ENCODE results near the gene PAX8.

The PAX8 gene

DNA sequence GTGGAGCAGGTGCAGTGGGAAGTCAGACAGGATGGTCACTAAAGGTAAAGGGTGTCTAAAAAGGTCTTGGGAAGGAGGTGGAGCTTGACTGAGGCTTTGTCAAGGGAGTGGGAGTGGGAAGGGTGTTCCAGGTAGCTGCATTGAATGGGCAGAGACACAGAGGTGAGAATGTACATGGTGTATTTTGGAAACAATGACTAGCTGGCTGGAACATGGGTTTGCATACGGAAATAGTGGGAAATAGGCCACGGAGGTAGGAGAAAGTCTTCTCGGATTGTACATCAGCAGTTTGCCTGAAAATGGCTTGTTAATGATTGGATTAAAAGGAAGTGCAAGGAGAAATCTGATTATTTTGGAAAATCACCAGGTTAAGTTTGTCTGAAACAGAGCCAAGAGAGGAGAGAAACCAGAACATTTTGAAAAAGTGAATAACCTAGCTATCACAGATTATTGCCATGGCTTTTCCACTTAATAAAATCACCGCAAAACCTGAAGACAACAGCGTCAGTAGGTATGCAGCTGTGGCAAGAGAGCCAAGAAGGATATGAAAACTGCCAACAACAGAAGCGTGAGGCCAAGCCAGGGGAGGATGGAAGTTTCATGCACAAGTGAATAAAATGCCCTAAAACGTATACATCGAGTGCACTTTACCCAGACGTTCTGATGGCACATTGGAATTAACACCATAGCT lies 13.9 kb downstream of the PAX8 start:
- DNase-seq (ENCODE audit: low spot score) = no peak

DNA sequence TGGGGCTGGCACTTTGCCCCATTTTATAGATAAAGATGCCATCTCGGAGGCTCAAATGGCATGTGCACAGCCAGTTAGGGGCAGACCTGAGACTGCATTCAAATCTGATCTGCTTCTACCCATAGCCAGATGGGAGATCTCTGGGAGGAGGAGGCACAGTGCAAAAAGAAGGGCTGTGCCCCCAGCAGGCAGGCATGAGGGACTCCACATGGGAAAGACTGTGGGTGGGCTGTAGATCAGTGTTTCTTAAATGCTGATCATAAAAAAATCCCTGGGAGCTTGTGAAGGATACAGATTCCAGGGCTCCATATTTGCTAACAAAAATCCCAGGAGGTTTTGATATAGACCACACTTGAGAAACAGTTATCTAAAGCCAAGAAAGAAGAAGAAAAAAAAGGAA lies 15.2 kb downstream of the PAX8 start:
- no peak for DNase-seq (ENCODE audit: low spot score)

DNA sequence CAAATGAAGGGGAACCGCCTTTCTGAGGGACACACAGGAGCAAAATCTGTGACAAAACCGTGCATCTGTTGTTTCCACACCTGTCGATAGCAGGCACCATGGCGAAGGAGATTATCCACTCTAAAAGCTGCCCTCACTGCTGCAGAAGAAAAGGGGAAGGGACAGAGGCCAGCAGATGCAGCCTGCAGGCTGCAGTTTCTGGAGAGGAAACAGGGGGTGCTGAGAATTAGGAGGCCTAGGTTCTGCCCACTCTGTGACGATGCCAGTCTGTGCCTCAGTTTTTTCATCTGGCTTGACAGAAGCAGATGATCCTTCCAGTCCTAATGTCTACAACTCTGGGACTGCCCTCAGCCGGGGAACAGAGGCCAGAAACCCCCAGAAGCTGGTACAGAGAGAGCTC lies 17.7 kb downstream of the PAX8 start:
- no peak for DNase-seq (ENCODE audit: low spot score)

DNA sequence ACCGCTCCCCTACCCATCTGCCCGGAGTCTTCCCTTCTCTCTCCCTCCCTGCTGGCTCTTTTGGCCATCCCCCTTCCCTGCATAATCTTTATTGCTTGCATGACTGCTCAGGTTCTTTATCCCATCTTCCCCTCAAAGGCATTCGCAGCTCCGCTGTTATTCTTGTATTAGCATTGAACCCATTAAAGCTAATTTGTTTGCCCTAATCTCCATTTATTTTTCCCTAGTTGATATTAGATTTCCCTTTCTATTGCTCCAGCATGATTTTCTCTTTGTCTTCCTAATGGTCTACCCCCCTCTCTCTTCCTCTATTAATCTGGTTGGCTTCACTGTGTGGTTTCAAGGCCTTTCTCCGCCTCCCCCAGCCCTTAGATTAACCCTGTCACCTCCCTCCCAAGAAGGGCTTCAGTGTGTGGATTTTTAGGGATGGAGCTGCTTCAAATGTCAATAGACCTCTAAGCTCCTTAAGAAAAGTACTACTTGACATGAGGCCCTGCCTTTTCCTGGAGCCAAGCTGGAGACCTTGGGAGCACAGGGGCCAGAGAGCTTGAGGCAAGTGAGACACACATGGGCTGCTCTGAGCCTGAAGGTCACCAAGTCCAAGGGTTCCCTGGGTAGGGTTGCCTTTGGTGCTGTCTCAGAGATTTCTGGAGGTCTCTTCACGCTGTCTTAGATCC lies 20.1 kb downstream of the PAX8 start:
- DNase-seq (ENCODE audit: low spot score) = no peak

DNA sequence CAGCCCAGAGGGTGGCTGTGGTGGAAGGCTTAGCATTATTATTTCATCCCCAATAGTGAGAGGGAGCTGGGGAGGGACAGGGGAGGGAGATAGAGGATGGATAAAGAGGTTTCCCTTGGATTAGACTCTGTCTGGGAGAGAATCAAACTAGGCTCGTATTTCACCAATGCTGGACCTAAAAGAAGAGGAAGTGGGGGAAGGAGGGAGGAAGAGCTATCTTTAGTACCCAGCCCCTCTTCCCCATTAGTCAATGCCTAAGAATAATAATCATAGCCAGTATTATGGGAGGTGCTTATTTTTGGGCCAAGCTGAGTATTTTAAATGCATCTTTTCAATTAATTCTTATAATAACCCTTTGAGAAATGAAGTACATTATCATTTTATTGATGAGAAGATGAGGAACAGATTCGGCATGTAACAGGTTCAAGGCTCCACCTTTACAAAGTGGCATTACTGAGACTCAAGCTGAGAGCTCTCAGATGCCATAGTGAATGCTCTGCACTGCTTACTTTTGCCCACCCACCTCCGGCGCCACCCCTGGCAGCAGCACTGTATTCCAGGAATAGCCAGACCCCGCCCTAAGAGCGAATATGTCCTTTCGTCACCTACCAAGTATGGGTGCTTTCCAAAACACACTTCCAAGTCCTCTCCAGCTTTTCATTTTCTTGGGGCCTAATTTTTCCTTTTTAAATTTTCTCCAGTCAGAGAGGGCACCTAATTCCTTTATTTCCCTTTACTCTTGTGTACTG lies 21.0 kb downstream of the PAX8 start:
- no peak for DNase-seq (ENCODE audit: low spot score)

DNA sequence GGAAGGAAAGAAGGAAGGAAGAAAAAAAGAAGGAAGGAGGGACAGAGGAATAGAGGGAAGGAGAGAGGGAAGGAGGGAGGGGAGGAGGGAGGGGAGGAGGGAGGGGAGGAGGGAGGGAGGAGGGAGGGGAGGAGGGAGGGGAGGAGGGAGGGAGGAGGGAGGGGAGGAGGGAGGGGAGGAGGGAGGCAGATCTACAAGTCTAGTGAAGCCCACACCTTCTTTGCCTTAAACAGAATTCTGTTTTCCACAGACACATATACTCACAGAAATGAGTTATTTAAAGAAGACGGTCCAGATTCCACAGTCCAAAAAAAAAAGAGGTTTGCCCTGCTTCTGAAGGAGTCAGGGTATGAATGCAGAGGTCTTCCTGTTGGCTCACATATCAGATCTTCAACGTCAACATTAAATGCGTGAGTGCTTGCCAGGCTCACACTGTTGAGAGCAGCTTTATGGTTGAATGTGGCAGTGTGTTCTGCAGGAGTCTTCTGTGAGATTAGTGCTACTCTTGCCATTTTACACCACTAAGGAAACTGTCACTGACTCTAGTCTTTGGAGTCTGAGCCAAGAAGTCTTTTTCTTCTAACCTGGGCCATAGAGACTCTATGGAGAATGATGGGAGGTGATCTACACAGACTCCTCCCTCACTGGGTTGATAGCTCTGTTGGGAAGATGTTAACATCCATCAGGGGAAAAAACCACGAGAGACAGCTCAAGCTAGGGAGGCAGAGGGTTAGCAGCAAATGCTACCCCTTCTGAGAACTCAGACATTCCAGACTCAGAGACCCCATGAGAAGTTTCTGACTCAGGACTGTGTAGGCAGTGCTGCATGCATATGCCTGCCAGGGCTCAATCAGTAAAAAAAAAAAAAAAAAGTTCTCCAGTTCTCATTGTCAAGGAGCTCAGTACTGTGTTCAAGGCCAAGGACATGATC lies 23.3 kb downstream of the PAX8 start:
- no peak for DNase-seq (ENCODE audit: low spot score)

DNA sequence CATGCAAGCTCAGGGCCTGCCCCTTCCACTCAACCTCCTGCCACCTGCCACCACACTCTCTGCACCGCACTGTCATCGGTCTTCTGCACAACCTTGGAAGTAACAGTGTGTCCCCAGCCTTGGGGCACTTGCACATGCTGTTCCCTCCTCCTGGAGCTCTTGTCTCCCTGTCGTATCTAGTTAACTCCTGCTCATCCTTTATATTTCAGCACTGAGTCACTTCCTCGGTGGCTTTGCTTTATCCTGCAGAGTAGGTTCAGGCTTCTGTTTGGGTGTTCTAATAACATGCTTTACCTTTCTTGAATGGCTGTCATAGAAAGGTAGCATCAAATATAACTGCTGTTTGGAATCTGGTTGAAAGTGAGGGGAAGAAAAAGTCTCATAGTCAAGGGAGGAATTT lies 25.3 kb downstream of the PAX8 start:
- DNase-seq (ENCODE audit: low spot score) = no peak

DNA sequence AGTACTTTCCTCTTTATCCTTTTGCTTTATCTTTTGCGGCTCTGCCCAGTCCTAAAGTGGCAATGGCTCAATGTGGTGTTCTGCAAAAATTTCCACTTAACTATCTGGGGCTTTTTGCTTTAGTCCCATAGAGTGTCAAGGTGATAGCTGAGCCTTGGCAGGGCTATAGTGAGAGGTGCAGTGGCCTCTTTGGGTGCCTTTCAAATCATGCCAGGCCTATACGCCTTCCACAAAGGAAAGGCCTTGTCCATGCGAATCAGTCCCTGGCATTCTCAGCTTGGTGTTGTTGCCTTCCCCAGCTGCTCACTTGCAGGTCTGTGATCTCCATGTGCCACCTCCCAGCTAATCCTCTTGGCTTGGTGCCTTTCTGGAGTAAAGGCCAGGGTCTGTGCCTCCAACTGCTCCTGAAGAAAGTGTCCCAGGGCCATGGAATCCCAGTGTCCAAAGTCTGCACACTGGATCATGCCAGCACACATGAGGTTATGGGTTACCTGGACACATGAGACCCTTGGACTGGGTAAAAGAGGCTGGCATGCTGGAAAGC lies 26.6 kb downstream of the PAX8 start:
- no peak for DNase-seq (ENCODE audit: low spot score)

DNA sequence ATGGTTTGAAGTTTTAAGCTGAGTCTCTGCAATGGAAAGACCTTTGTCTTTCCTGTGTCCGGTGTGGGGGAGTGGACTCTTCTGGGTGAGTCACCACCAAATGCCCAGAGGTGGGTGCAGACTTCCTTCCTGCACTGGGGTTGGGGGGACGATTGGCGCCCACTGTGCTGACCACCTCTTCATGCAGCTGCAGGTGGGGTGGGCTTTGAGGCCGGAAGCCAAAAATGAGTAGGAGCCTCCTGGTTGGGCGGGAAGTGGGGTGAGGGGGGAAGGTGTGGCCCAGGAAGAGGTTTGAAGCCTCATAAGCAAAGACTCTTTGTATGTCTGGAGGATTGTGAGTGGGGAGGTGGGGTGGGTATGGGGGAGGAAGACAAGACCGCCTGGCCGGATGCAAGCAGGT lies 27.6 kb downstream of the PAX8 start:
- no peak for DNase-seq (ENCODE audit: low spot score)

DNA sequence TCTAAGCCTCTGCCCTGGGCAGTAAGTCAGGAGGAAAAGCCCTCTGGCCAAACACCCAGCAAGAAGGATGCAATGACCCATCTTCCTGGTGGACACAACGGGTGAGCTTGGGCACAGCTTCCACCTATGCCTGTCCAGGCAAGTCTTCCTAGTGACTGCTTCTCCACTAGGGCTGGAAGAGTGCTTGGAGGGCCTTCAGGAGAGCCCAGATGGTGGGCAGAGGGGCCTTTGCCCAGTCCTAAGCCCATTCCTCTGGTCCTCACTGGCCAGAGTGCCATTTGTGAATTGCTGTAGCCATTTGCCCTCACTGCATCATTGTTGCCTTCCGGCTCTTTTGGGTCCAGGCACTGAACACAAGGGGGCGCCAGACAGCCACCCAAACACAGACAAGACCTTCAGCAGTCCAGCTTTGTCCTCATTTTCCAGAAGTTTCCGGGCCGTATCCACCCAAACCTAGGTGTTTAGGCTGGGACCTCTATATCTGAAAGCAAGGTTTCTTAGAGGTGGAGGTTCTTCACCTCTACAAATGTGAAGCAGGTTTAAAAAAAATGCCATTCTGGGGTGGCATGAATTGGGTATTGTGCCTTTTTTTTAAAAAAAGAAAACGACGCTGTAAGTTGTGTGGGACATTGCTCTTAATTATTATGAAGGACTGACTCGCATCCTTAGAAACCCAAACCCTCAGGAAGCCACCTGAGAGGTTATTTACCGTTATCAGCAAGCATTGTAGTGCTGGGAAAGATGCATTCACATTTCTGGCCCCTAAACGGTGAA lies 29.5 kb downstream of the PAX8 start:
- peak; percentile 82 for DNase-seq (ENCODE audit: low spot score)

DNA sequence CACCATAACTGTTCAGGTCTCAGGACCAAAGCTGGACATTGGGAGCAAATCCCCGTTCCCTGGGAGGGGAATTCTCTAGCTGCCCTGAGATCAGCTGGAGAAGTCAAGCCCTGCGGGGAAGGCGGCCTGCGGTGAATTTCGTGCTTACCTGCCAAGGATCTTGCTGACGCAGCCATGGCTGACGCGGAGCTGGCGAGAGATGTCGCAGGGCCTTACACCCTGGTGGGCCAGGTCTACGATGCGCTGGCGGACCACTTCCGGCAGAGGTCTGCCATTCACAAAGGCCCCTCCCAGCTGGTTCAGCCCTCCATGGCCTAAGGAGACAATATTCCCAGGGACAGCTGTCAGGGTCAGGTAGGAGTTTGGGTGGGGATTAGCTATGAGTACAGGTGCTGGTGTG lies 32.1 kb downstream of the PAX8 start:
- no peak for DNase-seq (ENCODE audit: low spot score)

DNA sequence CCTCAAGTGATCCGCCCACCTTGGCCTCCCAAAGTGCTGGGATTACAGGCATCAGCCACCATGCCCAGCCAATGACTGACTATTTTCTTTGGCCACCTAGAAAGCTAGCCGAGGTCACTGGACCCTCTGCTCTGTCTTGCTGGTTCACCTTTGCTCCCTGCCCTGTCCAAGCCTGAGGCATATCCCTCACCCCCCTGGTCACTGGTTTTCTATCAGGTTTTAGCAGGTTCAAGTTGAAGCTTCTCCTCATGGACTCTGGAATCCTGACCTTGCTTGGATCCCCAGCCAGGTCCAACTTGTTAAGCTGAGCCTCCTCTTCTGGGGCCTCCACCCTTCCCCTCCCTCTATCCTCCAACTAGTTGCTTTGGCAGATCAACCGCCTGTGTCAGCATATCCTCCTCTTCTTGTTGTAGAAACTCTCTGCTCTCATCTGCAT lies 33.4 kb downstream of the PAX8 start:
- DNase-seq (ENCODE audit: low spot score) = no peak

DNA sequence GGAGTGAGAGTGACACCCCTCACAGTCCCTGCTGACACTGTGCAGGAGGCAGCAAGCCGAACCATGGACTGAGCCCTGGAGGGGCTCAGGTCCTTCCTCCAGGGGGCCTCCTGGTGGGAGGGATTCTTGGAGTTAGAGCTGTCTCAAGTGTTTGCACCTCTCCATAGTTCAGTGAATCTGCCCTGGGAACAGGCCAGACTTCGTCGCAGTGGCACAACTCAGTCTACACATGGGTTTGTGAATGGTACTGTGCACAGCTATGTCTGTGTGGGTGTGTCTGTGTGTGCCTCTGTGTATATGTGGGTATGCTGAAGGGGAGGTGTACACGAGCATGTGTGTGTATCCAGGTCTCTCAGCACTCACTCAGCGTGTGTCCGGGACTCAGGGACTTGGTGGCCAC lies 36.4 kb downstream of the PAX8 start:
- DNase-seq (ENCODE audit: low spot score) = no peak

DNA sequence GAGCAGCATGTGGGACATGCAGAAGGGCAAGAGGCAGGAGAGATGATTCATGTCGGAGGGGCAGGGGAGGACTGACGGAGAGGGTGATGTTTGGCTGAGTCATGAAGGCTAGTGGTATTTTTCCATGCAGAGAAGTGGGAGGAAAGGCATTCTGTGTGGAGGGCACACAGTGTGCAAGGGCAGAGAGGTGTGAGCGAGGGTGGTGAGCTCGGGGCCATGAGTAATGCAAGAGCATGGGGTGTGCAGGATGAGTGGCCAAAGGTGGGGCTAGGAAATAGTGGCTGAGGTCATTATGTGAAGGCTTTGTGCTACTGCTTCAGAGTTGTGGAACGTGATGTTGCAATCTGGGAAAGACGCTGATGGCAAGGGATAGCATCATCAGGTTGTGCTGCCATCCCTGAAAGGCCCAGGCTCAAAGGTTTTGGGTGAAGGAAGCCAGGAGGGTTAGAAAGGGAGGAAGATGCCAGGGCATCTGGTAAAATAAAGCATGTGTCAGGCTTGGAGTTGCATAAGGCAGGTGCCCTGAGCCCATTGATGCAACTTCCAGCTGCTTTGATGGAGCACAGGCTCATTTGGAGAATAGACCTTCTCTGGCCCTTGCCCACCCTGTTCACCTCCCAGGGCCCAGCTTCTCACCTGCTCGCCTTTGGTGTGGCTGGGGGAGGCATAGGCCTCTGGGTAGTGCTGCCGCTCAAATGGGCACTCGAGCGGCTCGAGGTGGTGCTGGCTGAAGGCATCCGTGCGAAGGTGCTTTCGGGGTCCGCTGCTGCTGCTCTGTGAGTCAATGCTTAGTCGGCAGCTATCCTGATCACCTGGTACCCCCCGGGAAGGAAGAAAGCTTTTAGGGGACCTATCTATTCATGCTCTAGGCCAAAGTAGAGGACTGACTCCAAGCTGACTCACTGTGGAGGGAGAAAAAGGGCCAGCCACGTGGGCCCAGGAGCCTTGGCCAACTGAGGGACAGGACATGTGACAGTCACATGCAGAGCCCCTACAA lies 37.5 kb downstream of the PAX8 start:
- no peak for DNase-seq (ENCODE audit: low spot score)

DNA sequence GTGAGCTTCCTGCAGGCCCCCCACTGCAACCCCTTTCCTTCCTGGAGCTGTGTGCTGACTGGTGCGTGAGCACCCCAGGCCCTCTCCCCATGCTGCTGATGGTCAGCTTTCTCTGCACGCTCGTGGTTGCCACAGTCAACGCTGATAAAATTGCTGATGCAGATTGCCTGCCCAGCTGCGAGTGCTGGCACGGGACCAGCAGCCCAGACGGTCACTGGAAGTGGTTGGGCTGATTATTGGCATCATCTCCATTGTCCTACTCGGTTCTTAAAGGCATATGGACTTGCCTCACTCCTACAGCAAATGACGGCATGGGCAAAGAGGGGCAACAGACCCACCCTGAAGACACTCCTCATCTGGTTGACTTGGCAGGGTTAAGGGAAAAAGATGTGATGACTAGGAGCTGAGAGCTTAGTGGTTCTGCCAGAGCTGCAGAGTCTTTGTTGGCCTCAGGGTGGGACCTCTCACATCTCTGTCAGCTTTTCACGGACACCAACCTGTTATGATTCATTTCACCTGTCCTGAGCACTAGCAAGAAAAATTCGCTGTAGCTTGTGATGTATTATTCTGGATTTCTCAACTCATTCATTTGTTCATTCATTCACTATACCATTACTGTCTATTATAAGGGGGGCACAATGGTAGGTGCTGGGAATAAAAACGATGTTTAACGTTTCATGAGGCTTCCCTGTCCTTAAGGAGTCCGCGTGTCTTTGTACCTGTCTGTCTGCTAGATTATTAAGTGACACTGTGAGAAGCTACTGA lies 38.4 kb downstream of the PAX8 start:
- peak; percentile 86 for DNase-seq (ENCODE audit: low spot score)

DNA sequence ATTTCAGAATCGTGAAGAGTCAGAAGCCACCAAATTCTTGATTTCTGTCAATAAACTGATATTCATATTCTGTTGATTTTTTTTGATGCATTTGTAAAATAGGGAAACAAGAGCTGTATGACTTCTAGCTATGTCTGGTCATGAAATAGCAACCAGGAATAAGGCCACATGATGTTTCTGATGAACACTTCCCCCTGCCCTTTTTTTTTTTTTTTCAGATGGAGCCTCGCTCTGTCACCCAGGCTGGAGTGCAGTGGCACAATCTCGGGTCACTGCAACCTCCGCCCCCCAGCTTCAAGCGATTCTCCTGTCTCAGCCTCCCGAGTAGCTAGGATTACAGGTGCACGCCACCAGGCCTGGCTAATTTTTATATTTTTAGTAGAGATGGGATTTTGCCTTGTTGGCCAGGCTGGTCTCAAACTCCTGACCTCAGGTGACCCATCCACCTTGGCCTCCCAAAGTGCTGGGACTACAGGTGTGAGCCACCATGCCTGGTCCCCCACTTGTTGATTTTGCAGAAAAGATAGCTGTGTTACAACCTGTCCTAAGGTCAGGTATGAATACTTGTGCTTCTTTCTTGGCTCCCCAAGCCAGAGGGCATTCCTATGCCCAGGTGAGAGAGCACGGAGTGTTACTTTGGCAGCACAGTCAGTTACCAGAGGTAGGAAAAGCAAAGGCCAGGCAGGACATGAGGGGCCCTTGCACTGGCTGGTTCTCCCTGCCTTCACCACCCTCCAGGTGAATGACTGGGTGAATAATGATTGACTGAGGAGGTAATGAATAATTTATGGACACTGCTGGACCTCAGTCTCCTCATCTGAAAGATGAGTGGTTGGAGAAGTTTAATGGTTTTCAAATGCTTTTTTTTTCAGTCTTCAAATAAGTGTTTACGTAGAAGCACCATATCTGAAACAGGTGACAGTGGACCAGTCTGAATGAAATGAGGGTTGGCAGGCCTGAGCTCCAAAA lies 39.6 kb downstream of the PAX8 start:
- DNase-seq (ENCODE audit: low spot score) = no peak

DNA sequence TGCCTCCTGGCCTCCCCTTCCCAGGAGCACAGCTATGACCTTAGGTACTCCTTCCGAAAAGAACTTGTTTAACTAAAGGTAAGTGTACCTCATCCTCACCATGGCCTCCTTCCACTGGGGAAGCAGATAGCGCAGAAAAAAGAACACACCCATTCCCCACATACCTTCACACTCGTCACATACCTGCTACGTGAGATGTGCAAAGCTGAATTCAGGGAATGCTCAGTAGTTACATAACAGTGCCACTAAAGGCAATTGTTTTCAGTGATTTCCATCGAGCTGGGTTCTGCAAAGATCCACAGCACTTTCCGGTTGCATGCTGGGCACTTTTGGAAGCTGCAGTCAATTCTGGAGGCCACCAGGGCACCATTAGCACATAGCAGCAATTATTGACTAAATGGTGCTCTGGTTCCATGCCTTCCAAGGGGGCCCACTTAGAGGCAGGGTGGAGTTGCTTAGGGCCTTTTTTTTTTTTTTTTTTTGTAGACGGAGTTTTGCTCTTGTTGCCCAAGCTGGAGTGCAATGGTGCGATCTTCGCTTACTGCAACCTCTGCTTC lies 41.0 kb downstream of the PAX8 start:
- no peak for DNase-seq (ENCODE audit: low spot score)

Data from left forelimb (tissue), 1 donor.